ENCODE measurements around the gene FBXL16. TPM values are rescaled to one million over a fixed set of nuclear protein-coding genes. Genes with fewer than 3 reads are reported as not detected.

FBXL16 gene
- total RNA-seq, 1 experiment from 2014 or later, result 1.1 TPM

DNA sequence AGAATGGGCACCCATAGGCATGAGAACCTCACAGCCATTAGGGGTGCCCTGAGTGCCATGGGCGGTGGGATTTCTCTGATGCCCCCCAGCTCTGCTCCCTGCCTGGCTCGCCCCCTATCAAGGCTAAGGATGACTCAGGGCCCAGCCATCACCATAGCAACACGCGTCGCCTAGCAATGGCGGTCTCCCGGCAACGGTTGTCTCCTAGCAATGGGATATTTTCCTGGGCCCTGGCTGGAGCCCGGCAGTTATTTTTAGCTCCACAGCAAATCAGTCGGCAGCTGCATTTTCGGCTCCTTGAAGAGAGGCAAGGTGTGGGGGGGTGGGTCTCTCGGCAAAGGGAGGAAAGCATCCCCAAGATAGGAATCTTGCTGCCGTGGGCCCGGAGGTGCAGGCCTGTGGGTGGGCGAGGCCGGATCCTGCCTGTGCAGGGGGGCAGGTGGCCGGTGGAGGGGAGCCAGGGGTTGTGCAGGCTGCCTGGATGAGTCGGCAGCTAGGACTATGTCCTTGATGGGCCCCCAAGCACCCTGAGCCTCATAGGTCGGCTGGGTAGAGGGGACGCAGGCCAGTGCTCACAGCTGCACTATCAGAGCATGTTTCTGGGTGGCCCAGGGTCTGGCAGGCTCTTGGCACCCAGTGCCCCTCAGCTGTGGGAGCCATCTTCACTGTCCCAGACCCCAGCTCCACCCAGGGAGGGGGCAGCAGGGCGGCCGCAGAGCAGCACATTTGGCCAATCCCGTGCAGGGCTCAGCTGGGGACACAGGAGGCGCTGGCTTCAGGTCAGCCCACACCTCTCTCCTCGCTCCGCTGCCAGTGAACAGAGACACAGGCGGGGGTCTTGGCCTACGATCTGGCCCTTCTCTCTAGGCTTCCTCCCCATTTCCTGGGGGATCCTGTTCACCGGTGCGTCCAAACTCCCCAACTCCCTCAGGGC, 4.2 kb upstream of the FBXL16 start:
- Histone ChIP-seq H3K27ac (ENCODE audit: low read depth, low read length, poor library complexity, severe bottlenecking) (no peak overlapping the region), H3K4me3 (ENCODE audit: low read depth, low read length, poor library complexity, severe bottlenecking) (no peak overlapping the region), H3K9me3 (ENCODE audit: low read depth, low read length, poor library complexity, severe bottlenecking) (no peaks in the 10 kb centered on the region), H3K4me1 (ENCODE audit: insufficient read depth, low read length, poor library complexity, severe bottlenecking) (no peaks in the 10 kb centered on the region), H3K27me3 (replicated peaks; ENCODE audit: insufficient read depth, low read depth, low read length, poor library complexity) (peaks cover 25% of the 10 kb centered on the region), H3K36me3 (ENCODE audit: insufficient read depth, low read length, poor library complexity, severe bottlenecking) (no peaks in the 10 kb centered on the region)
- BruUV-seq (replicated peaks), result no TSS peak
- DNase-seq (ENCODE audit: low spot score), result peak; percentile 87
- intact Hi-C loops (cut with micrococcal nuclease; ENCODE audit: unreplicated experiment), result loop anchor here (5.0 to 10.0 kb wide), 2 partner anchors 77 to 345 kb away; partner anchors contain the start of genes CHTF18 and RPUSD1
- ChIA-PET CTCF (interaction anchor here (0.5 to 2.2 kb wide), 2 partner anchors 10 to 90 kb away, joined by 3 to 8 read pairs; no protein-coding TSS in a partner anchor), POLR2A (ENCODE audit: low non-redundant PET) (interaction anchor here (0.7 kb wide), 1 partner anchor 30 kb away, joined by 4 read pairs; no protein-coding TSS in a partner anchor)
- TF ChIP-seq, protein P1, sequence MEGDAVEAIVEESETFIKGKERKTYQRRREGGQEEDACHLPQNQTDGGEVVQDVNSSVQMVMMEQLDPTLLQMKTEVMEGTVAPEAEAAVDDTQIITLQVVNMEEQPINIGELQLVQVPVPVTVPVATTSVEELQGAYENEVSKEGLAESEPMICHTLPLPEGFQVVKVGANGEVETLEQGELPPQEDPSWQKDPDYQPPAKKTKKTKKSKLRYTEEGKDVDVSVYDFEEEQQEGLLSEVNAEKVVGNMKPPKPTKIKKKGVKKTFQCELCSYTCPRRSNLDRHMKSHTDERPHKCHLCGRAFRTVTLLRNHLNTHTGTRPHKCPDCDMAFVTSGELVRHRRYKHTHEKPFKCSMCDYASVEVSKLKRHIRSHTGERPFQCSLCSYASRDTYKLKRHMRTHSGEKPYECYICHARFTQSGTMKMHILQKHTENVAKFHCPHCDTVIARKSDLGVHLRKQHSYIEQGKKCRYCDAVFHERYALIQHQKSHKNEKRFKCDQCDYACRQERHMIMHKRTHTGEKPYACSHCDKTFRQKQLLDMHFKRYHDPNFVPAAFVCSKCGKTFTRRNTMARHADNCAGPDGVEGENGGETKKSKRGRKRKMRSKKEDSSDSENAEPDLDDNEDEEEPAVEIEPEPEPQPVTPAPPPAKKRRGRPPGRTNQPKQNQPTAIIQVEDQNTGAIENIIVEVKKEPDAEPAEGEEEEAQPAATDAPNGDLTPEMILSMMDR (conservative IDR thresholded peaks at IDR 0.05; ENCODE audit: low read depth, low read length), result no peak
- TF ChIP-seq EZH2 (IDR thresholded peaks at IDR 0.05; ENCODE audit: borderline replicate concordance, low read depth, low read length, poor library complexity, severe bottlenecking), result no peak

DNA sequence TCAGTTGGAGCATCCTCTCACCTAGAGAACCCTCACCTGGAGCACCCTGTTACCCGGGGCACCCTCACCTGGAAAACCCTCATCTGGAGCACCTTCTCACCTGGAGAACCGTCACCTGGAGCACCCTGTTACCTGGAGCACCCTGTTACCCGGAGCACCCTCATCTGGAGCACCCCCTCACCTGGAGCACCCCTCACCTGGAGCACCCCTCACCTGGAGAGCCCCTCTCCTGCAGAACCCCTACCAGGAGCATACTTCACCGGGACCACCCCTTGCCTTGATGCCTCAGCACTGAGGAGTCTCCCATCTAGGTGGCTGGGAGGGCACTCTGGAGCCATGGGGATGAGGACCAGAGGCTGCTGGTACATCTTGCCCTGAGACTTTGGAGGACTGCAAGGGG, 3.4 kb upstream of the FBXL16 start:
- TF ChIP-seq, protein P1 (conservative IDR thresholded peaks at IDR 0.05; ENCODE audit: low read depth, low read length), result no peak
- no peak for TF ChIP-seq EZH2 (IDR thresholded peaks at IDR 0.05; ENCODE audit: borderline replicate concordance, low read depth, low read length, poor library complexity, severe bottlenecking)
- CTCF ChIA-PET, result interaction anchor here (2.2 kb wide), 1 partner anchor 11 kb away, joined by 8 read pairs; no protein-coding TSS in a partner anchor
- no TSS peak for BruUV-seq (replicated peaks)
- Histone ChIP-seq H3K36me3 (ENCODE audit: insufficient read depth, low read length, poor library complexity, severe bottlenecking) (no peaks in the 10 kb centered on the region), H3K4me1 (ENCODE audit: insufficient read depth, low read length, poor library complexity, severe bottlenecking) (no peaks in the 10 kb centered on the region), H3K9me3 (ENCODE audit: low read depth, low read length, poor library complexity, severe bottlenecking) (no peaks in the 10 kb centered on the region), H3K4me3 (ENCODE audit: low read depth, low read length, poor library complexity, severe bottlenecking) (no peak overlapping the region), H3K27ac (ENCODE audit: low read depth, low read length, poor library complexity, severe bottlenecking) (no peak overlapping the region), H3K27me3 (replicated peaks; ENCODE audit: insufficient read depth, low read depth, low read length, poor library complexity) (peaks cover 34% of the 10 kb centered on the region)
- POLR2A ChIA-PET (ENCODE audit: low non-redundant PET), result interaction anchor here (0.7 kb wide), 1 partner anchor 31 kb away, joined by 4 read pairs; no protein-coding TSS in a partner anchor
- no peak for DNase-seq (ENCODE audit: low spot score)
- intact Hi-C loops (cut with micrococcal nuclease; ENCODE audit: unreplicated experiment), result no loop called here

DNA sequence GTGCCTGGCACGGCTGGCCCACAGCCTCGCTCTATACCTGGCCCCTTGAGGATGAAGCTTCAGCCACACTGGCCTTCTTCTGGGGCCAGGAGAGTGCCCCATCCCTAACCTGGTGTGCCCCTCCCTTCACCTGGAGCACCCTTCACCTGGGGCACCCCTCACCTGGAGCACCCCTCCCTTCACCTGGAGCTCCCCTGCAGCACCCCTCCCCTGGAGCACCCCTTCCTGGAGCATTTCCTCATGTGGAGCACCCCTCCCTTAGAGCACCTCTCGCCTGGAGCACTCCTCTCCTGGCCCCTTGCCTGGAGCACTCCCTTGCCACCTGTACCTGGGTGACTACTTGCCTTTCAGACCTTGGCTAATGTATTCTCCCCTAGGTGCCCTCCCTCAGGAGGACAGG, 2.4 kb upstream of the FBXL16 start:
- H3K4me1 ChIP-seq (ENCODE audit: insufficient read depth, low read length, poor library complexity, severe bottlenecking), result no peaks in the 10 kb centered on the region
- H3K27me3 ChIP-seq (replicated peaks; ENCODE audit: insufficient read depth, low read depth, low read length, poor library complexity), result peaks cover 43% of the 10 kb centered on the region
- DNase-seq (ENCODE audit: low spot score), result no peak
- no peak overlapping the region for H3K4me3 ChIP-seq (ENCODE audit: low read depth, low read length, poor library complexity, severe bottlenecking)
- H3K9me3 ChIP-seq (ENCODE audit: low read depth, low read length, poor library complexity, severe bottlenecking), result no peaks in the 10 kb centered on the region
- no peaks in the 10 kb centered on the region for H3K36me3 ChIP-seq (ENCODE audit: insufficient read depth, low read length, poor library complexity, severe bottlenecking)
- TF ChIP-seq EZH2 (IDR thresholded peaks at IDR 0.05; ENCODE audit: borderline replicate concordance, low read depth, low read length, poor library complexity, severe bottlenecking), result no peak
- TF ChIP-seq, protein P1 (conservative IDR thresholded peaks at IDR 0.05; ENCODE audit: low read depth, low read length), result no peak
- BruUV-seq (replicated peaks), result no TSS peak
- H3K27ac ChIP-seq (ENCODE audit: low read depth, low read length, poor library complexity, severe bottlenecking), result no peak overlapping the region
- ChIA-PET POLR2A (ENCODE audit: low non-redundant PET) (no interaction called here), CTCF (interaction anchor here (0.5 kb wide), 2 partner anchors 10 to 131 kb away, joined by 3 to 4 read pairs; no protein-coding TSS in a partner anchor)
- intact Hi-C loops (cut with micrococcal nuclease; ENCODE audit: unreplicated experiment), result no loop called here

Measured in A673 (cell line).